Natural killer cell treated with Interleukin-12 subunit alpha and Interleukin-12 subunit beta and Interleukin-15 and Interleukin-18, amount 100 ng/mL, for 72 hours (primary cell): ENCODE data around the gene SERAC1. TPM values are rescaled to one million over a fixed set of nuclear protein-coding genes. Genes with fewer than 3 reads are reported as not detected.

Experiments
- ATAC-seq, 2 donors: fragments of 150-1000 bp; cut with Tn5 transposase in 1 of 2; sonication (Bioruptor Pico), chemical (Tn5 transposase) in 1 of 2; 2 replicates each; pipeline ENCODE4 v1.10.0; 2021
- DNase-seq: peaks from one replicate; pipeline ENCODE4 v3.0.0; 2022; ENCODE audit warnings: low spot score
- H3K27ac Mint-ChIP-seq, 2 donors: 1 replicate in 1 of 2; 2 replicates in 1 of 2; pipeline ENCODE4 v1.8.0; 2022; ENCODE audit warnings: mixed read lengths in 2 of 2, mild to moderate bottlenecking in 1 of 2, moderate library complexity in 1 of 2
- H3K27me3 Mint-ChIP-seq, 2 donors: 1 replicate in 1 of 2; 2 replicates in 1 of 2; pipeline ENCODE4 v1.8.0; 2022; ENCODE audit warnings: mixed read lengths in 2 of 2
- H3K36me3 Mint-ChIP-seq: one replicate; pipeline ENCODE4 v1.8.0; 2022; ENCODE audit warnings: mixed read lengths
- H3K4me1 Mint-ChIP-seq, 2 donors: 1 replicate in 1 of 2; 2 replicates in 1 of 2; pipeline ENCODE4 v1.8.0; 2022; ENCODE audit warnings: low read depth in 2 of 2, mixed read lengths in 2 of 2, mild to moderate bottlenecking in 1 of 2
- H3K4me3 Mint-ChIP-seq: one replicate; pipeline ENCODE4 v1.8.0; 2022; ENCODE audit warnings: mixed read lengths
- H3K9me3 Mint-ChIP-seq: 2 replicates; pipeline ENCODE4 v1.8.0; 2022; ENCODE audit warnings: mixed read lengths
- total RNA-seq, 2 donors: library from RNA; stranded (reverse); gene quantifications; one replicate each; pipeline ENCODE4 v1.2.3, GENCODE V29; 2022

SERAC1 gene
- total RNA-seq, 2 donors from 2014 or later = 4.9 to 7.9 TPM

- no peak for ATAC-seq
- H3K9me3 Mint-ChIP-seq = no peaks in the 10 kb centered on the region
- H3K36me3 Mint-ChIP-seq = no peaks in the 10 kb centered on the region
- DNase-seq = no peak
- H3K4me1 Mint-ChIP-seq = no peaks in the 10 kb centered on the region
- no peaks in the 10 kb centered on the region for H3K27me3 Mint-ChIP-seq
- H3K27ac Mint-ChIP-seq = no peak overlapping the region
- no peak overlapping the region for H3K4me3 Mint-ChIP-seq
These were observed 36.1 kb downstream of the SERAC1 start for GRCh38 chr6:158131926-158132325.

- H3K4me1 Mint-ChIP-seq = no peaks in the 10 kb centered on the region
- no peaks in the 10 kb centered on the region for H3K9me3 Mint-ChIP-seq
- no peak overlapping the region for H3K4me3 Mint-ChIP-seq
- ATAC-seq = no peak
- H3K27ac Mint-ChIP-seq = no peak overlapping the region
- no peaks in the 10 kb centered on the region for H3K27me3 Mint-ChIP-seq
- DNase-seq = no peak
- peaks cover 16% of the 10 kb centered on the region for H3K36me3 Mint-ChIP-seq
These were observed 42.8 kb downstream of the SERAC1 start for GRCh38 chr6:158125271-158125670.

- H3K36me3 Mint-ChIP-seq = peaks cover 17% of the 10 kb centered on the region
- H3K4me1 Mint-ChIP-seq = no peaks in the 10 kb centered on the region
- no peaks in the 10 kb centered on the region for H3K27me3 Mint-ChIP-seq
- no peak overlapping the region for H3K4me3 Mint-ChIP-seq
- no peak overlapping the region for H3K27ac Mint-ChIP-seq
- ATAC-seq (no peak), DNase-seq (no peak)
- no peaks in the 10 kb centered on the region for H3K9me3 Mint-ChIP-seq
These were observed 43.8 kb downstream of the SERAC1 start for GRCh38 chr6:158124288-158124687.

- Mint-ChIP-seq H3K27me3 (no peaks in the 10 kb centered on the region), H3K9me3 (no peaks in the 10 kb centered on the region), H3K27ac (no peak overlapping the region), H3K4me3 (no peak overlapping the region), H3K4me1 (no peaks in the 10 kb centered on the region), H3K36me3 (peaks cover 17% of the 10 kb centered on the region)
- no peak for DNase-seq
- no peak for ATAC-seq
These were observed 46.0 kb downstream of the SERAC1 start for GRCh38 chr6:158122048-158122447.

GRCh38 chr6:158121335-158121734 lies 46.7 kb downstream of the SERAC1 start:
- H3K9me3 Mint-ChIP-seq = no peaks in the 10 kb centered on the region
- DNase-seq = no peak
- peaks cover 17% of the 10 kb centered on the region for H3K36me3 Mint-ChIP-seq
- no peak overlapping the region for H3K27ac Mint-ChIP-seq
- no peaks in the 10 kb centered on the region for H3K27me3 Mint-ChIP-seq
- no peak overlapping the region for H3K4me3 Mint-ChIP-seq
- ATAC-seq = no peak
- no peaks in the 10 kb centered on the region for H3K4me1 Mint-ChIP-seq

- Mint-ChIP-seq H3K4me3 (no peak overlapping the region), H3K4me1 (no peaks in the 10 kb centered on the region), H3K27ac (no peak overlapping the region), H3K36me3 (peaks cover 11% of the 10 kb centered on the region), H3K27me3 (no peaks in the 10 kb centered on the region), H3K9me3 (no peaks in the 10 kb centered on the region)
- DNase-seq (no peak), ATAC-seq (no peak)
These were observed 49.2 kb downstream of the SERAC1 start for GRCh38 chr6:158118886-158119285.

- Mint-ChIP-seq H3K36me3 (peaks cover 3% of the 10 kb centered on the region), H3K27me3 (no peaks in the 10 kb centered on the region), H3K27ac (no peak overlapping the region), H3K4me1 (no peaks in the 10 kb centered on the region), H3K4me3 (no peak overlapping the region), H3K9me3 (no peaks in the 10 kb centered on the region)
- no peak for DNase-seq
- peak; percentile 28 to 41 for ATAC-seq
These were observed 52.6 kb downstream of the SERAC1 start for GRCh38 chr6:158115508-158115907.

- Mint-ChIP-seq H3K9me3 (no peaks in the 10 kb centered on the region), H3K36me3 (no peaks in the 10 kb centered on the region), H3K27me3 (no peaks in the 10 kb centered on the region), H3K4me3 (no peak overlapping the region), H3K4me1 (no peaks in the 10 kb centered on the region), H3K27ac (no peak overlapping the region)
- ATAC-seq (no peak), DNase-seq (no peak)
These were observed 53.0 kb downstream of the SERAC1 start for GRCh38 chr6:158115102-158115501.

- no peak for ATAC-seq
- H3K9me3 Mint-ChIP-seq = no peaks in the 10 kb centered on the region
- H3K4me3 Mint-ChIP-seq = no peak overlapping the region
- H3K36me3 Mint-ChIP-seq = peaks cover 7% of the 10 kb centered on the region
- no peak for DNase-seq
- H3K4me1 Mint-ChIP-seq = no peaks in the 10 kb centered on the region
- no peak overlapping the region for H3K27ac Mint-ChIP-seq
- H3K27me3 Mint-ChIP-seq = no peaks in the 10 kb centered on the region
These were observed 54.3 kb downstream of the SERAC1 start for GRCh38 chr6:158113802-158114201.

- Mint-ChIP-seq H3K4me3 (no peak overlapping the region), H3K36me3 (peaks cover 7% of the 10 kb centered on the region), H3K27me3 (no peaks in the 10 kb centered on the region), H3K4me1 (no peaks in the 10 kb centered on the region), H3K27ac (no peak overlapping the region), H3K9me3 (no peaks in the 10 kb centered on the region)
- ATAC-seq (no peak), DNase-seq (no peak)
These were observed 56.1 kb downstream of the SERAC1 start for GRCh38 chr6:158111987-158112386.

- Mint-ChIP-seq H3K27me3 (no peaks in the 10 kb centered on the region), H3K36me3 (peaks cover 7% of the 10 kb centered on the region), H3K4me3 (no peak overlapping the region), H3K27ac (no peak overlapping the region), H3K9me3 (no peaks in the 10 kb centered on the region), H3K4me1 (no peaks in the 10 kb centered on the region)
- DNase-seq (no peak), ATAC-seq (no peak)
These were observed 57.1 kb downstream of the SERAC1 start for GRCh38 chr6:158110986-158111385.

GRCh38 chr6:158109748-158110147 lies 58.3 kb downstream of the SERAC1 start:
- Mint-ChIP-seq H3K27me3 (no peaks in the 10 kb centered on the region), H3K36me3 (peaks cover 7% of the 10 kb centered on the region), H3K9me3 (no peaks in the 10 kb centered on the region), H3K27ac (no peak overlapping the region), H3K4me1 (no peaks in the 10 kb centered on the region), H3K4me3 (no peak overlapping the region)
- DNase-seq (no peak), ATAC-seq (no peak)

GRCh38 chr6:158104696-158105095 lies 63.4 kb downstream of the SERAC1 start:
- H3K36me3 Mint-ChIP-seq = peaks cover 4% of the 10 kb centered on the region
- ATAC-seq = no peak
- H3K27ac Mint-ChIP-seq = no peak overlapping the region
- no peaks in the 10 kb centered on the region for H3K27me3 Mint-ChIP-seq
- H3K4me3 Mint-ChIP-seq = no peak overlapping the region
- DNase-seq = no peak
- H3K4me1 Mint-ChIP-seq = peaks cover 0 to 2% of the 10 kb centered on the region in 2 donors
- H3K9me3 Mint-ChIP-seq = no peaks in the 10 kb centered on the region

- H3K27ac Mint-ChIP-seq = no peak overlapping the region
- ATAC-seq = no peak
- no peaks in the 10 kb centered on the region for H3K36me3 Mint-ChIP-seq
- no peak overlapping the region for H3K4me3 Mint-ChIP-seq
- H3K9me3 Mint-ChIP-seq = no peaks in the 10 kb centered on the region
- no peak for DNase-seq
- no peaks in the 10 kb centered on the region for H3K27me3 Mint-ChIP-seq
- peaks cover 0 to 2% of the 10 kb centered on the region in 2 donors for H3K4me1 Mint-ChIP-seq
These were observed 64.8 kb downstream of the SERAC1 start for GRCh38 chr6:158103228-158103627.

GRCh38 chr6:158095671-158096070 lies 72.4 kb downstream of the SERAC1 start:
- no peak overlapping the region for H3K27ac Mint-ChIP-seq
- DNase-seq (no peak), ATAC-seq (no peak)
- no peaks in the 10 kb centered on the region for H3K4me1 Mint-ChIP-seq
- no peak overlapping the region for H3K4me3 Mint-ChIP-seq
- peaks cover 11% of the 10 kb centered on the region for H3K36me3 Mint-ChIP-seq
- H3K27me3 Mint-ChIP-seq = no peaks in the 10 kb centered on the region
- no peaks in the 10 kb centered on the region for H3K9me3 Mint-ChIP-seq
